Trophoblast cell (in vitro differentiated cells and primary cell): ENCODE data around the gene LNPK.

Experiments used
- DNase-seq, 2 donors: peaks; one replicate each; pipeline ENCODE4 v3.0.0-alpha.2; 2016
- H2AFZ ChIP-seq: 2 replicates; pipeline ENCODE4 v1.6.1; 2013; ENCODE audit warnings: low read length, moderate library complexity, mild to moderate bottlenecking; ENCODE audit not compliant: insufficient read depth, poor library complexity
- H2AK5ac ChIP-seq: 2 replicates; pipeline ENCODE4 v1.6.1; 2013; ENCODE audit warnings: mild to moderate bottlenecking, low read length
- H2BK120ac ChIP-seq: 2 replicates; pipeline ENCODE4 v1.6.1; 2013; ENCODE audit warnings: low read length, mild to moderate bottlenecking, moderate library complexity; ENCODE audit not compliant: insufficient read depth, poor library complexity
- H2BK12ac ChIP-seq: 2 replicates; pipeline ENCODE4 v1.6.1; 2013; ENCODE audit warnings: mild to moderate bottlenecking, low read length, moderate library complexity
- H2BK5ac ChIP-seq: 2 replicates; pipeline ENCODE4 v1.6.1; 2013; ENCODE audit warnings: low read length, low read depth, moderate library complexity, mild to moderate bottlenecking; ENCODE audit not compliant: poor library complexity
- H3K14ac ChIP-seq: 2 replicates; pipeline ENCODE4 v1.6.1; 2013; ENCODE audit warnings: mild to moderate bottlenecking, low read length
- H3K18ac ChIP-seq: 2 replicates; pipeline ENCODE4 v1.6.1; 2013; ENCODE audit warnings: mild to moderate bottlenecking, low read length
- H3K23ac ChIP-seq: 2 replicates; pipeline ENCODE4 v1.6.1; 2013; ENCODE audit warnings: low read length
- H3K27ac ChIP-seq: 2 replicates; pipeline ENCODE4 v1.5.1; 2013; ENCODE audit warnings: low read depth, mild to moderate bottlenecking, inconsistent platforms, low read length, moderate library complexity
- H3K27me3 ChIP-seq: 2 replicates; pipeline ENCODE4 v1.6.1; 2013; ENCODE audit warnings: inconsistent platforms, mild to moderate bottlenecking, low read length, moderate library complexity; ENCODE audit not compliant: insufficient read depth
- H3K36me3 ChIP-seq, 2 experiments: 1 replicate in 1 of 2; 2 replicates in 1 of 2; pipeline ENCODE4 v1.6.1; 2013; ENCODE audit warnings: low read length in 2 of 2, mild to moderate bottlenecking in 2 of 2, moderate library complexity in 1 of 2; ENCODE audit not compliant: insufficient read depth in 2 of 2, control insufficient read depth in 1 of 2
- H3K4ac ChIP-seq: 2 replicates; pipeline ENCODE4 v1.6.1; 2013; ENCODE audit warnings: low read depth, mild to moderate bottlenecking, low read length, moderate library complexity
- H3K4me1 ChIP-seq, 2 experiments: 1 replicate in 1 of 2; 2 replicates in 1 of 2; pipeline ENCODE4 v1.6.1; 2013; ENCODE audit warnings: low read length in 2 of 2, mild to moderate bottlenecking in 2 of 2, moderate library complexity in 1 of 2; ENCODE audit not compliant: insufficient read depth in 2 of 2, control insufficient read depth in 1 of 2
- H3K4me2 ChIP-seq: 2 replicates; pipeline ENCODE4 v1.6.1; 2013; ENCODE audit warnings: inconsistent platforms, mild to moderate bottlenecking, low read length, moderate library complexity
- H3K4me3 ChIP-seq: 2 replicates; pipeline ENCODE4 v1.5.1; 2013; ENCODE audit warnings: mild to moderate bottlenecking, low read depth, low read length, inconsistent platforms
- H3K79me1 ChIP-seq: one replicate; pipeline ENCODE4 v1.6.1; 2013; ENCODE audit warnings: low read length
- H3K79me2 ChIP-seq: 2 replicates; pipeline ENCODE4 v1.6.1; 2013; ENCODE audit warnings: low read length, mild to moderate bottlenecking; ENCODE audit not compliant: control insufficient read depth, insufficient read depth, poor library complexity
- H3K9ac ChIP-seq: 2 replicates; pipeline ENCODE4 v1.6.1; 2013; ENCODE audit warnings: mild to moderate bottlenecking, low read length
- H3K9me3 ChIP-seq: 2 replicates; pipeline ENCODE4 v1.6.1; 2013; ENCODE audit warnings: low read depth, mild to moderate bottlenecking, control low read depth, inconsistent platforms, low read length; ENCODE audit not compliant: insufficient read depth
- H4K12ac ChIP-seq: 2 replicates; pipeline ENCODE4 v1.6.1; 2013; ENCODE audit warnings: low read depth, mild to moderate bottlenecking, low read length, moderate library complexity
- H4K8ac ChIP-seq: 2 replicates; pipeline ENCODE4 v1.6.1; 2013; ENCODE audit warnings: low read depth, mild to moderate bottlenecking, low read length, moderate library complexity
- H4K91ac ChIP-seq: one replicate; pipeline ENCODE4 v1.6.1; 2013; ENCODE audit warnings: low read depth, mild to moderate bottlenecking, low read length, moderate library complexity
- WGBS: extraction: QIAGEN DNeasy Blood & Tissue Kit; methylation state at CpG from one replicate; pipeline ENCODE4 v1.1.7; 2013; ENCODE audit warnings: missing lambda C conversion rate; ENCODE audit not compliant: insufficient read length, insufficient coverage; ENCODE audit errors: extremely low coverage; 5-methylcytosine and 5-hydroxymethylcytosine counted together

The LNPK gene

DNA sequence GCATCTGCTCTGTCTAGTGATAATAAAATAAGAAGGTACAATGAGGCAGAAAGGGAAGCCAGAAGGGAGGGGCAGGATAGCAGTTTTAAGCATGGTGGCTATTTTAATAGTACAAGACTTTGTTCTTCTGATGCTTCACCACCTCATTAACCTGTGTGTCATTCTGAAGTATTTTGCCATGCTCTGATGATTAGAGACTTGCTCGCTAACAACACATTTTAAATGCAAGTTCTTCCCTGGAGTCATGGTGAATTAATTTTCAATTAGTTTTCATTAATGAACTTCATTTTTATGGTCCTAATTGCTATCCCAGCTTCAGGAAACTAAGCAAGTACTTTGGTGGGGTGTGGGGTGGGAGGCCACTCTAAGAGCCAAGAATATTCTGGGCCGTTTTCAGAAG is 25.7 kb upstream of the LNPK start:
- Histone ChIP-seq H4K8ac (no peak overlapping the region), H3K4me1 (no peaks in the 10 kb centered on the region), H4K12ac (no peak overlapping the region), H2BK5ac (no peak overlapping the region), H3K9ac (no peak overlapping the region), H3K79me2 (no peaks in the 10 kb centered on the region), H3K14ac (no peak overlapping the region), H3K4ac (no peak overlapping the region), H2AK5ac (no peak overlapping the region), H3K4me3 (no peak overlapping the region), H2BK12ac (no peak overlapping the region), H2AFZ (no peak overlapping the region), H3K36me3 (no peaks in the 10 kb centered on the region), H3K27ac (no peak overlapping the region), H3K4me2 (no peak overlapping the region), H3K9me3 (no peaks in the 10 kb centered on the region), H3K23ac (no peak overlapping the region), H3K27me3 (no peaks in the 10 kb centered on the region), H3K18ac (no peak overlapping the region), H4K91ac (no peak overlapping the region), H2BK120ac (no peak overlapping the region), H3K79me1 (no peaks in the 10 kb centered on the region)
- DNase-seq: no peak
- no CpG with 5 or more reads among the region's 2 CpGs for WGBS

DNA sequence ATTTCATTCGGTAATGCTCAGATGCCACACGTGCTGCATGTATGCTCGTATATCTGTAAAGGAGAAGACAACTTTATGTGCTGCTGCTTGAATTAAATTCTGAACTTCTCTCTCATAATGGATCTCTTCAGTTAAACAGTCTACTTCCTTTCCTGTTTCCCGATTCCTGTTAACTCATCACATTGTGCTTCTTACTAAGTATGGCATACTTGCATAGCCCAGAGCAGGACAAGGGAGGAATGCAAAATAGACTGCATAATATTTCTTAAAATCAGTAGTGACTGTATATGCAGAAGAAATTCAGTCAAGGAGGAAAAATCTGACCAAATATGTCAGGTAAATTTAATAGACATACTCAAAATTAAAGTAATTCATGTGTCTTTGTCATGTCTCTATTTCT is 23.9 kb upstream of the LNPK start:
- Histone ChIP-seq H3K4me1 (no peaks in the 10 kb centered on the region), H3K4ac (no peak overlapping the region), H2AK5ac (no peak overlapping the region), H3K36me3 (no peaks in the 10 kb centered on the region), H2AFZ (no peak overlapping the region), H3K79me2 (no peaks in the 10 kb centered on the region), H3K27ac (no peak overlapping the region), H3K9me3 (no peaks in the 10 kb centered on the region), H3K4me2 (no peak overlapping the region), H4K12ac (no peak overlapping the region), H3K14ac (no peak overlapping the region), H3K27me3 (no peaks in the 10 kb centered on the region), H4K8ac (no peak overlapping the region), H2BK120ac (no peak overlapping the region), H3K18ac (no peak overlapping the region), H3K4me3 (no peak overlapping the region), H3K23ac (no peak overlapping the region), H4K91ac (no peak overlapping the region), H3K79me1 (no peaks in the 10 kb centered on the region), H3K9ac (no peak overlapping the region), H2BK5ac (no peak overlapping the region), H2BK12ac (no peak overlapping the region)
- no peak for DNase-seq
- no CpG with 5 or more reads among the region's 4 CpGs for WGBS

DNA sequence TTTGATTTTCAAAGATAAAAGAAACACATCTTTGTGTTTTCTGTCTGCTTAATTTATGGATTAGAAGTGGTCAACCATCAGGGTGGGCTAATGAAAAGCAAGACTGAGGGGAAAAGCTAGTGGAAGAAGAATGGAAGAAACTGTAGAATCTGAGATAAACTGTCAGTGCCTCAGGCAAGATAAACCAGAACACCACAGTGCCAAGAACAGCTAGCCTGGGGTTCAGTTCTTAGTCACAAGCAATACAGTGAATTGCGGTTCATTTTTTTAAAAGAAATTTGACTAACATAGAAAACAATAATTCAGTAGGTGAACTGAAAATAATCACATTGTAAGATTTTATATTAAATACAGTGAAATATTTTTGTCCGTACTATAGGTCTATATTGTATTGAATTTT is 22.0 kb upstream of the LNPK start:
- Histone ChIP-seq H2BK12ac (no peak overlapping the region), H2AFZ (no peak overlapping the region), H4K12ac (no peak overlapping the region), H3K4me1 (no peaks in the 10 kb centered on the region), H3K23ac (no peak overlapping the region), H3K4ac (no peak overlapping the region), H3K79me1 (no peaks in the 10 kb centered on the region), H3K9ac (no peak overlapping the region), H3K4me3 (no peak overlapping the region), H2AK5ac (no peak overlapping the region), H3K9me3 (no peaks in the 10 kb centered on the region), H3K4me2 (no peak overlapping the region), H3K27me3 (no peaks in the 10 kb centered on the region), H3K79me2 (no peaks in the 10 kb centered on the region), H3K36me3 (no peaks in the 10 kb centered on the region), H4K91ac (no peak overlapping the region), H2BK120ac (no peak overlapping the region), H4K8ac (no peak overlapping the region), H3K14ac (no peak overlapping the region), H3K27ac (no peak overlapping the region), H3K18ac (no peak overlapping the region), H2BK5ac (no peak overlapping the region)
- DNase-seq: no peak
- no CpG with 5 or more reads among the region's 2 CpGs for WGBS

DNA sequence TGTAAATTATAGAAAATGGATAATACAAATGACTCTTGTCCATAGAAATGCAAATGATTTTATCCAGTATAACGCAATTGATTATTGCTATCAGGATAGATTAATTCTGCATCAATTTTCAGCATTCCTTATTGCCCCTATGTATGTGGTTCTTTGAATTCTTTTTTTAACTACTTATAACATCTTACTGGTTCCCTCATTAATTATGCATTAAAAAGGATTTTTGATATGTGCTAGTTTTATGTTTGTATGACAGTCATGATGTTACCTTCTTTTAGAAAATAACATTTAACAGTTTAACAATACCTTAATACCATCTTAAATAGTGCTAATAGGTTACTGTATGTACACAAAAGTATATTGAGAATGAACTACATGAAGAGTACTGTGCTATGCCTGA is 20.0 kb upstream of the LNPK start:
- no peak for DNase-seq
- no peak overlapping the region for H3K4ac ChIP-seq
- no peaks in the 10 kb centered on the region for H3K79me1 ChIP-seq
- no peak overlapping the region for H2AK5ac ChIP-seq
- H4K91ac ChIP-seq: no peak overlapping the region
- no peak overlapping the region for H4K12ac ChIP-seq
- H3K18ac ChIP-seq: no peak overlapping the region
- H3K27me3 ChIP-seq: no peaks in the 10 kb centered on the region
- no peak overlapping the region for H3K4me2 ChIP-seq
- H2BK120ac ChIP-seq: no peak overlapping the region
- H3K23ac ChIP-seq: no peak overlapping the region
- H3K36me3 ChIP-seq: no peaks in the 10 kb centered on the region
- H3K14ac ChIP-seq: no peak overlapping the region
- H2BK12ac ChIP-seq: no peak overlapping the region
- no peak overlapping the region for H2BK5ac ChIP-seq
- no peak overlapping the region for H3K27ac ChIP-seq
- no peak overlapping the region for H2AFZ ChIP-seq
- H3K4me3 ChIP-seq: no peak overlapping the region
- H3K4me1 ChIP-seq: peaks cover 0 to 2% of the 10 kb centered on the region in 2 experiments
- no peak overlapping the region for H4K8ac ChIP-seq
- no peaks in the 10 kb centered on the region for H3K9me3 ChIP-seq
- WGBS: no CpG with 5 or more reads among the region's 1 CpG
- no peak overlapping the region for H3K9ac ChIP-seq
- H3K79me2 ChIP-seq: no peaks in the 10 kb centered on the region
